ENCODE results near the gene LZIC. TPM values are rescaled to one million over a fixed set of nuclear protein-coding genes. Genes with fewer than 3 reads are reported as not detected.

The LZIC gene
- total and polyA plus RNA-seq, 2 of the 13 experiments (the other 11 are each of a cell fraction or from before 2014, with no cell fraction given), result 25.2 to 71.8 TPM

DNA sequence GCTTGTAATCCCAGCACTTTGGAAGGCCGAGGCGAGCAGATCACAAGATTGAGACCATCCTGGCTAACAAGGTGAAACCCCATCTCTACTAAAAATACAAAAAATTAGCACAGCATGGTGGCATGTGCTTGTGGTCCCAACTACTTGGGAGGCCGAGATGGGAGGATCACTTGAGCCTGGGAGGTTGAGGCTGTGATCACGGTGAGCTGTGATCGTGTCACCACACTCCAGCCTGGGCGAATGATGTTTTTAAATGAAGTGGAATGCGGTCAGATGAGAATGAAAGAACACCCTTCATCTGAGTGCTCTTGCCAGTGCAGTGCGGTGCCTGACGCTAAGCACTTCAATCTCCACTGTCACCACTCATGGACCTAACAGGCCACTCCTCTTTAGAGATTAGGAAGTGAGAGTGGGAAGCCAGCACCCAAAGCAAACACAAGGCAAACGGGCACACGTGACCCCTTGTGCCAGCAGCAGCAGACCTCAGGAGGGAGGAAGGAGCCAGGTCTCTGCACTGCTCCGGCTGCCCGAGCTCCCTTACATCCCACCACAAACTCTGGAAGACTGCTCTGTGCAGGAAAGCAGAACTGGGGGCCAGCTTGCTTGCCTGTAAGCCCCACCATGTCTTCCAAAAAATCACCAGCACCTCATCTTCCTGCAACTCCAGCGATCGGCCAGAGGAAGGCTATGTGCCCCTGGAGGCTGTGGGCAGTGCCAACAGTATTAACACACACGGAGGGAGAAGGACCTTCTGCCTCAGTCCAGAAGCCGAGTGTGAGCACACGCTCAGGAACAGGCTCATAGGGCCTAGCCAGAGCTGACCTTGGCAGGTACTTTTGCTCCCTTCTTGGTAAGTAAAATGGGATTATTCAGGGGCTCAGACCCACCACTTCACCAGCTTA is 42.8 kb downstream of the LZIC start (continued):
- TF ChIP-seq, protein P1, sequence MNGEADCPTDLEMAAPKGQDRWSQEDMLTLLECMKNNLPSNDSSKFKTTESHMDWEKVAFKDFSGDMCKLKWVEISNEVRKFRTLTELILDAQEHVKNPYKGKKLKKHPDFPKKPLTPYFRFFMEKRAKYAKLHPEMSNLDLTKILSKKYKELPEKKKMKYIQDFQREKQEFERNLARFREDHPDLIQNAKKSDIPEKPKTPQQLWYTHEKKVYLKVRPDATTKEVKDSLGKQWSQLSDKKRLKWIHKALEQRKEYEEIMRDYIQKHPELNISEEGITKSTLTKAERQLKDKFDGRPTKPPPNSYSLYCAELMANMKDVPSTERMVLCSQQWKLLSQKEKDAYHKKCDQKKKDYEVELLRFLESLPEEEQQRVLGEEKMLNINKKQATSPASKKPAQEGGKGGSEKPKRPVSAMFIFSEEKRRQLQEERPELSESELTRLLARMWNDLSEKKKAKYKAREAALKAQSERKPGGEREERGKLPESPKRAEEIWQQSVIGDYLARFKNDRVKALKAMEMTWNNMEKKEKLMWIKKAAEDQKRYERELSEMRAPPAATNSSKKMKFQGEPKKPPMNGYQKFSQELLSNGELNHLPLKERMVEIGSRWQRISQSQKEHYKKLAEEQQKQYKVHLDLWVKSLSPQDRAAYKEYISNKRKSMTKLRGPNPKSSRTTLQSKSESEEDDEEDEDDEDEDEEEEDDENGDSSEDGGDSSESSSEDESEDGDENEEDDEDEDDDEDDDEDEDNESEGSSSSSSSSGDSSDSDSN (CRISPR knock-in tag; IDR thresholded peaks at IDR 0.05), result no peak
- TF ChIP-seq KAT2B (IDR thresholded peaks at IDR 0.05; ENCODE audit: borderline replicate concordance, low read depth, low read length), result no peak
- no peak for TF ChIP-seq TSC22D2 (CRISPR knock-in tag; IDR thresholded peaks at IDR 0.05; ENCODE audit: borderline replicate concordance)
- no peak for TF ChIP-seq ZNF33B (CRISPR knock-in tag; IDR thresholded peaks at IDR 0.05)
- no peak for TF ChIP-seq NKX3-1 (CRISPR knock-in tag; IDR thresholded peaks at IDR 0.05)
- TF ChIP-seq GMEB1 (CRISPR knock-in tag; IDR thresholded peaks at IDR 0.05; ENCODE audit: borderline replicate concordance), result no peak
- TF ChIP-seq HDAC6 (IDR thresholded peaks at IDR 0.05; ENCODE audit: low read depth, low read length), result no peak
- no peak for TF ChIP-seq LBX2 (CRISPR knock-in tag; IDR thresholded peaks at IDR 0.05; ENCODE audit: borderline replicate concordance)
- TF ChIP-seq MTF2 (CRISPR knock-in tag; IDR thresholded peaks at IDR 0.05; ENCODE audit: borderline replicate concordance), result no peak
- no peak; the same call in 1 of the 2 replicates for TF ChIP-seq MXD3 (CRISPR knock-in tag; IDR thresholded peaks at IDR 0.05)
- peak; percentile 90 for TF ChIP-seq BHLHE40 (IDR thresholded peaks at IDR 0.05; ENCODE audit: low read length)
- TF ChIP-seq, protein P2, sequence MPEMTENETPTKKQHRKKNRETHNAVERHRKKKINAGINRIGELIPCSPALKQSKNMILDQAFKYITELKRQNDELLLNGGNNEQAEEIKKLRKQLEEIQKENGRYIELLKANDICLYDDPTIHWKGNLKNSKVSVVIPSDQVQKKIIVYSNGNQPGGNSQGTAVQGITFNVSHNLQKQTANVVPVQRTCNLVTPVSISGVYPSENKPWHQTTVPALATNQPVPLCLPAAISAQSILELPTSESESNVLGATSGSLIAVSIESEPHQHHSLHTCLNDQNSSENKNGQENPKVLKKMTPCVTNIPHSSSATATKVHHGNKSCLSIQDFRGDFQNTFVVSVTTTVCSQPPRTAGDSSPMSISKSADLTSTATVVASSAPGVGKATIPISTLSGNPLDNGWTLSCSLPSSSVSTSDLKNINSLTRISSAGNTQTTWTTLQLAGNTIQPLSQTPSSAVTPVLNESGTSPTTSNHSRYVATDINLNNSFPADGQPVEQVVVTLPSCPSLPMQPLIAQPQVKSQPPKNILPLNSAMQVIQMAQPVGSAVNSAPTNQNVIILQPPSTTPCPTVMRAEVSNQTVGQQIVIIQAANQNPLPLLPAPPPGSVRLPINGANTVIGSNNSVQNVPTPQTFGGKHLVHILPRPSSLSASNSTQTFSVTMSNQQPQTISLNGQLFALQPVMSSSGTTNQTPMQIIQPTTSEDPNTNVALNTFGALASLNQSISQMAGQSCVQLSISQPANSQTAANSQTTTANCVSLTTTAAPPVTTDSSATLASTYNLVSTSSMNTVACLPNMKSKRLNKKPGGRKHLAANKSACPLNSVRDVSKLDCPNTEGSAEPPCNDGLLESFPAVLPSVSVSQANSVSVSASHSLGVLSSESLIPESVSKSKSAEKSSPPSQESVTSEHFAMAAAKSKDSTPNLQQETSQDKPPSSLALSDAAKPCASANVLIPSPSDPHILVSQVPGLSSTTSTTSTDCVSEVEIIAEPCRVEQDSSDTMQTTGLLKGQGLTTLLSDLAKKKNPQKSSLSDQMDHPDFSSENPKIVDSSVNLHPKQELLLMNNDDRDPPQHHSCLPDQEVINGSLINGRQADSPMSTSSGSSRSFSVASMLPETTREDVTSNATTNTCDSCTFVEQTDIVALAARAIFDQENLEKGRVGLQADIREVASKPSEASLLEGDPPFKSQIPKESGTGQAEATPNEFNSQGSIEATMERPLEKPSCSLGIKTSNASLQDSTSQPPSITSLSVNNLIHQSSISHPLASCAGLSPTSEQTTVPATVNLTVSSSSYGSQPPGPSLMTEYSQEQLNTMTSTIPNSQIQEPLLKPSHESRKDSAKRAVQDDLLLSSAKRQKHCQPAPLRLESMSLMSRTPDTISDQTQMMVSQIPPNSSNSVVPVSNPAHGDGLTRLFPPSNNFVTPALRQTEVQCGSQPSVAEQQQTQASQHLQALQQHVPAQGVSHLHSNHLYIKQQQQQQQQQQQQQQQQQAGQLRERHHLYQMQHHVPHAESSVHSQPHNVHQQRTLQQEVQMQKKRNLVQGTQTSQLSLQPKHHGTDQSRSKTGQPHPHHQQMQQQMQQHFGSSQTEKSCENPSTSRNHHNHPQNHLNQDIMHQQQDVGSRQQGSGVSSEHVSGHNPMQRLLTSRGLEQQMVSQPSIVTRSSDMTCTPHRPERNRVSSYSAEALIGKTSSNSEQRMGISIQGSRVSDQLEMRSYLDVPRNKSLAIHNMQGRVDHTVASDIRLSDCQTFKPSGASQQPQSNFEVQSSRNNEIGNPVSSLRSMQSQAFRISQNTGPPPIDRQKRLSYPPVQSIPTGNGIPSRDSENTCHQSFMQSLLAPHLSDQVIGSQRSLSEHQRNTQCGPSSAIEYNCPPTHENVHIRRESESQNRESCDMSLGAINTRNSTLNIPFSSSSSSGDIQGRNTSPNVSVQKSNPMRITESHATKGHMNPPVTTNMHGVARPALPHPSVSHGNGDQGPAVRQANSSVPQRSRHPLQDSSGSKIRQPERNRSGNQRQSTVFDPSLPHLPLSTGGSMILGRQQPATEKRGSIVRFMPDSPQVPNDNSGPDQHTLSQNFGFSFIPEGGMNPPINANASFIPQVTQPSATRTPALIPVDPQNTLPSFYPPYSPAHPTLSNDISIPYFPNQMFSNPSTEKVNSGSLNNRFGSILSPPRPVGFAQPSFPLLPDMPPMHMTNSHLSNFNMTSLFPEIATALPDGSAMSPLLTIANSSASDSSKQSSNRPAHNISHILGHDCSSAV (CRISPR knock-in tag; IDR thresholded peaks at IDR 0.05; ENCODE audit: borderline replicate concordance), result no peak
- no peak for TF ChIP-seq IRX3 (CRISPR knock-in tag; IDR thresholded peaks at IDR 0.05; ENCODE audit: borderline replicate concordance, low read depth)
